ENCODE measurements around the gene DDI1. TPM values are rescaled to one million over a fixed set of nuclear protein-coding genes. Genes with fewer than 3 reads are reported as not detected.
"Not testable (repeated sequence)": the region's sequence is repeated elsewhere in the genome, so short reads cannot be mapped to it uniquely, and the experiment has no call there.

Gene DDI1
- total and polyA plus RNA-seq, 8 donors: not detected

DNA sequence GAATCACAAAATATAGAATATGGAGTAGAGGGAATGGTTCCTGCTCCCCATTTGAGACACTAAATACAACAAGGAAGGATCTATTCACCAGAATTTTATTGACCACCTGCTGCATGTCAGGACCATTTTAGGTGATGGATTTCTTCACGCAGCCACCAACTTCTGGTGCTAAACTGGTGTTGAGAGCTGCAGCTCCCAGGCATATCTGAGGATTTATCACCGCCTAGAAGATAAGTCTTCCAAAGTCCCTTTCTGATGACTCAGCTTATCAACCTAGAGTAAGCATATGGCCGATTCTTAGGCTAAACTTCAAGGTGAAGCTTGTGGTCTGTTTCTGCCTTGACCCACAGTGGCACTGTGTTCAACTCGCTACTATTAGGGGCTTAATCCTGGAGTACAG, 6.7 kb downstream of the DDI1 start:
- Histone ChIP-seq H3K9me3 (no peaks in the 10 kb centered on the region), H3K27me3 (no peaks in the 10 kb centered on the region), H3K4me1 (peaks cover 0 to 7% (median 3%) of the 10 kb centered on the region in 4 donors), H3K4me3 (no peak overlapping the region), H3K36me3 (no peaks in the 10 kb centered on the region), H3K27ac (no peak overlapping the region)
- intact Hi-C loops (cut with DNase I; ENCODE audit: low total_unique reads): no loop called here
- peak in 1 of 2 donors; percentile 12 for DNase-seq
- TF ChIP-seq EP300 (IDR thresholded peaks at IDR 0.05) (no peak), POLR2AphosphoS5 (IDR thresholded peaks at IDR 0.05) (peak in 1 of 3 donors; percentile 21)
- WGBS, 5 donors: 42 to 63% (median 46%) methylated on average over 4 of the region's 4 CpGs

DNA sequence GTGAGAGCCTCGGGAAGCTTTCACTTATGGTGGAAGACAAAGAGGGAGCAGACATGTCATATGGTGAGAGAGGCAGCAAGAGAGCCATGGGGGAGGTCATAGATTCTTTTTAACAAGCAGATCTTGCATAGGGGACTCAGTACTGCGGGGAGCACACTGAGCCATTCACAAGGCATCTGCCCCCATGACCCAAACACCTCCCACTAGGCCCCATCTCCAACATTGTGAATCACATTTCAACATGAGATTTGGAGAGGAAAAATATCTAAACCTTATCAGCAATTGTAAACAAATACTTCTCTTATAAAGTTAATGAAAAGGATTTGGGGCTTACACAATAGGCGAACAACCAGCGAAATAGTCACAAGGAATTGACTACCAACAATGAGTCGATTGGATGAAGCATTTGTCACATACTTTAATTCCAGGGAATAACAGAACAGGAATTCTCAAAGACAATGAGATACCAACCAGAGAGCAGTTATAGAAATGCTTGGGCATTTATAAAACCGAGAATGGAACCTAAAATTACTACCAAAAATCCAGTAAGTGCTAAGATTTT, 7.3 kb downstream of the DDI1 start:
- no peak overlapping the region for H3K27ac ChIP-seq
- 63 to 81% (median 74%) methylated on average over 6 of the region's 6 CpGs for WGBS, 5 donors
- no peaks in the 10 kb centered on the region for H3K27me3 ChIP-seq
- no peaks in the 10 kb centered on the region for H3K36me3 ChIP-seq
- H3K4me3 ChIP-seq: no peak overlapping the region
- TF ChIP-seq POLR2AphosphoS5 (IDR thresholded peaks at IDR 0.05) (no peak), POLR2A (IDR thresholded peaks at IDR 0.05) (no peak), EP300 (IDR thresholded peaks at IDR 0.05) (no peak)
- TF ChIP-seq, protein P1, sequence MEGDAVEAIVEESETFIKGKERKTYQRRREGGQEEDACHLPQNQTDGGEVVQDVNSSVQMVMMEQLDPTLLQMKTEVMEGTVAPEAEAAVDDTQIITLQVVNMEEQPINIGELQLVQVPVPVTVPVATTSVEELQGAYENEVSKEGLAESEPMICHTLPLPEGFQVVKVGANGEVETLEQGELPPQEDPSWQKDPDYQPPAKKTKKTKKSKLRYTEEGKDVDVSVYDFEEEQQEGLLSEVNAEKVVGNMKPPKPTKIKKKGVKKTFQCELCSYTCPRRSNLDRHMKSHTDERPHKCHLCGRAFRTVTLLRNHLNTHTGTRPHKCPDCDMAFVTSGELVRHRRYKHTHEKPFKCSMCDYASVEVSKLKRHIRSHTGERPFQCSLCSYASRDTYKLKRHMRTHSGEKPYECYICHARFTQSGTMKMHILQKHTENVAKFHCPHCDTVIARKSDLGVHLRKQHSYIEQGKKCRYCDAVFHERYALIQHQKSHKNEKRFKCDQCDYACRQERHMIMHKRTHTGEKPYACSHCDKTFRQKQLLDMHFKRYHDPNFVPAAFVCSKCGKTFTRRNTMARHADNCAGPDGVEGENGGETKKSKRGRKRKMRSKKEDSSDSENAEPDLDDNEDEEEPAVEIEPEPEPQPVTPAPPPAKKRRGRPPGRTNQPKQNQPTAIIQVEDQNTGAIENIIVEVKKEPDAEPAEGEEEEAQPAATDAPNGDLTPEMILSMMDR (IDR thresholded peaks at IDR 0.05): no peak
- no peak for DNase-seq
- peaks cover 0 to 7% (median 3%) of the 10 kb centered on the region in 4 donors for H3K4me1 ChIP-seq
- intact Hi-C loops (cut with DNase I; ENCODE audit: low total_unique reads): no loop called here
- H3K9me3 ChIP-seq: no peaks in the 10 kb centered on the region

DNA sequence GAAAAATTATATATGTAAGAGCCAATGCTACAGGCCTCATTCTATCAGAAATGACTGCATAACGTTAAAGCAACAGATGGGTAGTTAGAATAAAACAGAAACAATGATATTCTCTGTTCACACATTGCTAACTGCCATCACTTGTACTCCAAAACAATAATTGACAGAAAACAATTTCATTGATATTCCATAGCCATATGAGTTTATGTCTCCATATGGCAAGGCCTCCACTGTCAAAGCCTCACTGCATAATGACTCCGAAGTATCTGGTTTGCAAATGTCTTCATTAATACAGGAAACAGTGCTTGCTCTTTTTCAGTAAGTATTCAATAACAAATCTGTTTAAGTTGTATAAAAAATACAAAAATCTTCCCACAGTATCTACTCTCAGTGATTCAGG, 9.9 kb downstream of the DDI1 start:
- 91 to 98% (median 96%) methylated on average over 2 of the region's 2 CpGs for WGBS, 5 donors
- H3K4me1 ChIP-seq: peaks cover 0 to 7% (median 3%) of the 10 kb centered on the region in 4 donors
- H3K27me3 ChIP-seq: no peaks in the 10 kb centered on the region
- no peaks in the 10 kb centered on the region for H3K9me3 ChIP-seq
- TF ChIP-seq, protein P1 (IDR thresholded peaks at IDR 0.05): no peak
- TF ChIP-seq EP300 (IDR thresholded peaks at IDR 0.05) (no peak), POLR2AphosphoS5 (IDR thresholded peaks at IDR 0.05) (no peak), POLR2A (IDR thresholded peaks at IDR 0.05) (no peak)
- H3K4me3 ChIP-seq: no peak overlapping the region
- H3K36me3 ChIP-seq: no peaks in the 10 kb centered on the region
- DNase-seq: no peak
- intact Hi-C loops (cut with DNase I; ENCODE audit: low total_unique reads): no loop called here
- no peak overlapping the region for H3K27ac ChIP-seq

DNA sequence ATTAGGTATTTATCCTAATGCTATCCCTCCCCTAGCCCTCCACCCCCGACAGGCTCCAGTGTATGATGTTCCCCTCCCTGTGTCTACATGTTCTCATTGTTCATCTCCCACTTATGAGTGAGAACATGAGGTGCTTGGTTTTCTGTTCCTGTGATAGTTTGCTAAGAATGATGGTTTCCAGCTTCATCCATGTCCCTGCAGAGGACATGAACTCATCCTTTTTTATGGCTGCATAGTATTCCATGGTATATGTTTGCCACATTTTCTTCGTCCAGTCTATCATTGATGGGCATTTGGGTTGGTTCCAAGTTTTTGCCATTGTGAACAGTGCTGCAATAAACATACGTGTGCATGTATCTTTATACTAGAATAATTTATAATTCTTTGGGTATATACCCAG, 10.4 kb downstream of the DDI1 start:
- H3K27me3 ChIP-seq; intact Hi-C loops (cut with DNase I; ENCODE audit: low total_unique reads); DNase-seq; H3K4me1 ChIP-seq; H3K27ac ChIP-seq; H3K36me3 ChIP-seq; H3K9me3 ChIP-seq; H3K4me3 ChIP-seq: not testable (repeated sequence)
- WGBS, 5 donors: 91 to 99% (median 96%) methylated on average over 3 of the region's 3 CpGs

DNA sequence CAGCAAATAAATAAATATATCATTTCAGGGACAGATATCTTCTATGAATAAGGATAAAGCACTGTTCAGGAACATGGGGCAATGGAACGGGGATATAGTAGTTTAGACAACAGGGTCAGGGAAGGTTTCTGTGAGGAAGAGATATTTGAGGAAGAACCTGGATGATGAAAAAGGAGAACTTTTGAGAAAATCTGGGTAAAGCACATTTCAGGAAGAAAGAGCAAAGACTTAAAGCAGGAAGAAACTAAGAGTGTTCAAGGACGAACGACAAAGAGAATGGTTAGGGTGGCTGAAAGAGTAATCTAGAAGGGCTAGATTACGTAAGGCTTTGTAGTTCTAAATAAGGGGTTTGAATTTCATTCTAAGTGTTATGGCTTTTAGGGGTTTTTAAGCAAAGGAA, 12.7 kb downstream of the DDI1 start:
- TF ChIP-seq POLR2A (IDR thresholded peaks at IDR 0.05) (no peak), POLR2AphosphoS5 (IDR thresholded peaks at IDR 0.05) (no peak), EP300 (IDR thresholded peaks at IDR 0.05) (no peak)
- TF ChIP-seq, protein P1 (IDR thresholded peaks at IDR 0.05): no peak
- H3K4me1 ChIP-seq: peaks cover 0 to 5% (median 3%) of the 10 kb centered on the region in 4 donors
- no peak overlapping the region for H3K27ac ChIP-seq
- no peak overlapping the region for H3K4me3 ChIP-seq
- 80 to 85% (median 84%) methylated on average over 4 of the region's 4 CpGs for WGBS, 5 donors
- no peaks in the 10 kb centered on the region for H3K36me3 ChIP-seq
- intact Hi-C loops (cut with DNase I; ENCODE audit: low total_unique reads): no loop called here
- no peaks in the 10 kb centered on the region for H3K27me3 ChIP-seq
- DNase-seq: no peak
- H3K9me3 ChIP-seq: no peaks in the 10 kb centered on the region

Measured in stomach (tissue), 9 donors.